IMR-90 (cell line): Measurements from ENCODE around the gene GPR84. TPM values are rescaled to one million over a fixed set of nuclear protein-coding genes. Genes with fewer than 3 reads are reported as not detected.

Experiments
- ATAC-seq: fragments of 200-7000 bp; cut with Tn5 transposase; 2 replicates; pipeline ENCODE4 v1.9.1; 2020; ENCODE audit warnings: low read depth, mild to moderate bottlenecking, moderate library complexity
- BruUV-seq: library from RNA; stranded (reverse); fragments of 400-500 nt; replicated peaks from 2 replicates; lab custom pipeline; 2021; lab: Mats Ljungman, UMichigan
- CTCF ChIA-PET: fragments of 300-600 bp; formaldehyde crosslinking; extraction: SDS; loops from one replicate; lab custom pipeline; 2021; ENCODE audit warnings: antibody characterized with exemption; lab: Yijun Ruan, JAX
- POLR2A ChIA-PET: fragments of 300-600 bp; sonication (Branson Sonifier 250); formaldehyde crosslinking; loops from one replicate; lab custom pipeline; 2022; ENCODE audit warnings: antibody characterized with exemption; ENCODE audit not compliant: unreplicated experiment; lab: Charles Lee
- DNase-seq: peaks from one replicate; pipeline ENCODE4 v3.0.0; 2013
- H2AFZ ChIP-seq: replicated peaks from 2 replicates; pipeline ENCODE3; 2013; ENCODE audit warnings: low read length, mild to moderate bottlenecking; ENCODE audit not compliant: poor library complexity
- H2AK5ac ChIP-seq: 2 replicates; pipeline ENCODE4 v1.6.1; 2013; ENCODE audit warnings: low read depth, low read length, inconsistent platforms
- H2AK9ac ChIP-seq: replicated peaks from 2 replicates; pipeline ENCODE3; 2013; ENCODE audit warnings: mild to moderate bottlenecking, low read depth, low read length, moderate library complexity; ENCODE audit not compliant: poor library complexity
- H2BK120ac ChIP-seq: 2 replicates; pipeline ENCODE4 v1.6.1; 2013; ENCODE audit warnings: low read depth, low read length, inconsistent platforms
- H2BK15ac ChIP-seq: 3 replicates; pipeline ENCODE4 v1.6.1; 2013; ENCODE audit warnings: low read depth, low read length, inconsistent platforms
- H2BK20ac ChIP-seq: 2 replicates; pipeline ENCODE4 v1.6.1; 2013; ENCODE audit warnings: low read depth, mild to moderate bottlenecking, inconsistent platforms, low read length, moderate library complexity
- H2BK5ac ChIP-seq: 2 replicates; pipeline ENCODE4 v1.6.1; 2013; ENCODE audit warnings: mild to moderate bottlenecking, low read depth, low read length, inconsistent platforms; ENCODE audit not compliant: poor library complexity, severe bottlenecking
- H3K14ac ChIP-seq: replicated peaks from 2 replicates; pipeline ENCODE4 v1.6.1; 2013; ENCODE audit warnings: low read depth, low read length, inconsistent platforms
- H3K18ac ChIP-seq: 2 replicates; pipeline ENCODE4 v1.6.1; 2013; ENCODE audit warnings: low read depth, low read length, control low read depth
- H3K23ac ChIP-seq: 2 replicates; pipeline ENCODE4 v1.6.1; 2013; ENCODE audit warnings: low read depth, low read length, inconsistent platforms
- H3K27ac ChIP-seq: 2 replicates; pipeline ENCODE4 v1.5.1; 2013; ENCODE audit warnings: mild to moderate bottlenecking, control low read depth, low read length; ENCODE audit not compliant: insufficient read depth
- H3K27me3 ChIP-seq: 2 replicates; pipeline ENCODE4 v1.6.1; 2013; ENCODE audit warnings: low read length; ENCODE audit not compliant: control insufficient read depth, insufficient read depth
- H3K36me3 ChIP-seq: 2 replicates; pipeline ENCODE4 v1.6.1; 2013; ENCODE audit warnings: low read length, mixed read lengths; ENCODE audit not compliant: control insufficient read depth, insufficient read depth
- H3K4ac ChIP-seq: 2 replicates; pipeline ENCODE4 v1.6.1; 2013; ENCODE audit warnings: low read depth, low read length, inconsistent platforms
- H3K4me1 ChIP-seq: 2 replicates; pipeline ENCODE4 v1.6.1; 2013; ENCODE audit warnings: low read length, mixed read lengths; ENCODE audit not compliant: control insufficient read depth, insufficient read depth
- H3K4me2 ChIP-seq: 2 replicates; pipeline ENCODE4 v1.6.1; 2013; ENCODE audit warnings: low read depth, mild to moderate bottlenecking, control low read depth, low read length, moderate library complexity
- H3K4me3 ChIP-seq: 2 replicates; pipeline ENCODE4 v1.5.1; 2013; ENCODE audit warnings: low read depth, mild to moderate bottlenecking, control low read depth, low read length, moderate library complexity; ENCODE audit not compliant: insufficient read depth
- H3K56ac ChIP-seq: 2 replicates; pipeline ENCODE4 v1.6.1; 2013; ENCODE audit warnings: low read length, inconsistent platforms; ENCODE audit not compliant: insufficient read depth; ENCODE audit errors: extremely low read depth
- H3K79me1 ChIP-seq, 2 experiments: 2 replicates each; pipeline ENCODE4 v1.6.1; 2013; ENCODE audit warnings: low read length in 2 of 2, inconsistent platforms in 1 of 2, low read depth in 1 of 2
- H3K9ac ChIP-seq: 2 replicates; pipeline ENCODE4 v1.6.1; 2013; ENCODE audit warnings: low read depth, low read length, control low read depth
- H3K9me1 ChIP-seq: 2 replicates; pipeline ENCODE4 v1.6.1; 2013; ENCODE audit warnings: low read length, inconsistent platforms; ENCODE audit not compliant: insufficient read depth
- H3K9me3 ChIP-seq: 2 replicates; pipeline ENCODE4 v1.6.1; 2013; ENCODE audit warnings: low read length; ENCODE audit not compliant: control insufficient read depth, insufficient read depth
- H4K20me1 ChIP-seq: 2 replicates; pipeline ENCODE4 v1.6.1; 2013; ENCODE audit warnings: low read length, inconsistent platforms; ENCODE audit not compliant: insufficient read depth
- H4K5ac ChIP-seq: 2 replicates; pipeline ENCODE4 v1.6.1; 2013; ENCODE audit warnings: mild to moderate bottlenecking, low read depth, low read length, control low read depth
- H4K8ac ChIP-seq, 2 experiments: 2 replicates each; pipeline ENCODE4 v1.6.1; 2013; ENCODE audit warnings: low read depth in 2 of 2, low read length in 2 of 2, control low read depth in 1 of 2, inconsistent platforms in 1 of 2
- H4K91ac ChIP-seq: 2 replicates; pipeline ENCODE4 v1.6.1; 2013; ENCODE audit warnings: low read depth, low read length, inconsistent platforms; ENCODE audit not compliant: insufficient read depth
- BHLHE40 ChIP-seq: fragments of 150-350 bp; IDR thresholded peaks from 2 replicates; pipeline ENCODE4 v1.6.1; 2016; ENCODE audit warnings: mild to moderate bottlenecking, low read depth, low read length
- CEBPB ChIP-seq: IDR thresholded peaks from 2 replicates; pipeline ENCODE4 v1.6.1; 2012; ENCODE audit warnings: low read depth, low read length, improper control_type of control experiment
- CHD1 ChIP-seq: IDR thresholded peaks from 2 replicates; pipeline ENCODE4 v1.6.1; 2012; ENCODE audit warnings: low read depth, low read length, improper control_type of control experiment
- MAZ ChIP-seq: IDR thresholded peaks from 2 replicates; pipeline ENCODE4 v1.6.1; 2012; ENCODE audit warnings: low read depth, mild to moderate bottlenecking, low read length, improper control_type of control experiment, moderate library complexity, borderline replicate concordance
- MXI1 ChIP-seq: IDR thresholded peaks from 2 replicates; pipeline ENCODE4 v1.6.1; 2012; ENCODE audit warnings: low read depth, mild to moderate bottlenecking, low read length, moderate library complexity, borderline replicate concordance
- RAD21 ChIP-seq: IDR thresholded peaks from 2 replicates; pipeline ENCODE4 v1.6.1; 2012; ENCODE audit warnings: low read length, improper control_type of control experiment
- RFX5 ChIP-seq: IDR thresholded peaks from 2 replicates; pipeline ENCODE4 v1.8.0; 2012; ENCODE audit warnings: low read depth, mild to moderate bottlenecking, low read length, moderate library complexity
- SMC3 ChIP-seq: fragments of 150-350 bp; IDR thresholded peaks from 2 replicates; pipeline ENCODE4 v1.6.1; 2016; ENCODE audit warnings: low read depth, mild to moderate bottlenecking, antibody characterized with exemption, low read length, moderate library complexity
- WGBS, 2 experiments: methylation state at CpG; one replicate each; pipeline versions ENCODE4 v1.1.5 to v1.1.7; 2013; ENCODE audit warnings: missing lambda C conversion rate in 2 of 2; ENCODE audit not compliant: insufficient read length in 1 of 2; ENCODE audit errors: extremely low coverage in 2 of 2; 5-methylcytosine and 5-hydroxymethylcytosine counted together
- dilution Hi-C: fragments of 300-500 bp; cut with HindIII; formaldehyde crosslinking; loops from one replicate; pipeline ENCODE4 v1.14.3; 2018; ENCODE audit warnings: low sequenced_read_pairs; ENCODE audit not compliant: unreplicated experiment
- in situ Hi-C: fragments of 300-500 bp; cut with MboI; formaldehyde crosslinking; loops from 3 replicates; pipeline ENCODE4 v1.14.3; 2019; ENCODE audit warnings: low sequenced_read_pairs, inconsistent platforms, mixed read lengths
- intact Hi-C: fragments of 100-400 bp; cut with micrococcal nuclease; formaldehyde crosslinking; loops from 2 replicates; pipeline ENCODE4 v1.10.0; 2022
- polyA plus RNA-seq, 3 experiments: library from polyadenylated mRNA; depleted of rRNA; stranded (reverse); fragments of >200 nt; gene quantifications; 2 replicates each; pipeline ENCODE4 v1.2.3, GENCODE V29; 2012; ENCODE audit warnings: low replicate concordance in 1 of 3
- total RNA-seq: library from RNA; depleted of rRNA; stranded (reverse); fragments of >200 nt; gene quantifications from 2 replicates; pipeline ENCODE4 v1.2.3, GENCODE V29; 2012
- TF ChIP-seq, protein P1 (sequence below): conservative IDR thresholded peaks from 2 replicates; pipeline ENCODE4 v1.5.1; 2012; ENCODE audit warnings: mild to moderate bottlenecking, low read depth, low read length, improper control_type of control experiment
- TF ChIP-seq, protein P2 (sequence below): fragments of 150-350 bp; IDR thresholded peaks from 2 replicates; pipeline ENCODE4 v1.6.1; 2017; ENCODE audit warnings: mild to moderate bottlenecking, antibody characterized with exemption, low read length, low read depth

Gene GPR84
- total and polyA plus RNA-seq, 2 of the 4 experiments (the other 2 are of a cell fraction): not detected

DNA sequence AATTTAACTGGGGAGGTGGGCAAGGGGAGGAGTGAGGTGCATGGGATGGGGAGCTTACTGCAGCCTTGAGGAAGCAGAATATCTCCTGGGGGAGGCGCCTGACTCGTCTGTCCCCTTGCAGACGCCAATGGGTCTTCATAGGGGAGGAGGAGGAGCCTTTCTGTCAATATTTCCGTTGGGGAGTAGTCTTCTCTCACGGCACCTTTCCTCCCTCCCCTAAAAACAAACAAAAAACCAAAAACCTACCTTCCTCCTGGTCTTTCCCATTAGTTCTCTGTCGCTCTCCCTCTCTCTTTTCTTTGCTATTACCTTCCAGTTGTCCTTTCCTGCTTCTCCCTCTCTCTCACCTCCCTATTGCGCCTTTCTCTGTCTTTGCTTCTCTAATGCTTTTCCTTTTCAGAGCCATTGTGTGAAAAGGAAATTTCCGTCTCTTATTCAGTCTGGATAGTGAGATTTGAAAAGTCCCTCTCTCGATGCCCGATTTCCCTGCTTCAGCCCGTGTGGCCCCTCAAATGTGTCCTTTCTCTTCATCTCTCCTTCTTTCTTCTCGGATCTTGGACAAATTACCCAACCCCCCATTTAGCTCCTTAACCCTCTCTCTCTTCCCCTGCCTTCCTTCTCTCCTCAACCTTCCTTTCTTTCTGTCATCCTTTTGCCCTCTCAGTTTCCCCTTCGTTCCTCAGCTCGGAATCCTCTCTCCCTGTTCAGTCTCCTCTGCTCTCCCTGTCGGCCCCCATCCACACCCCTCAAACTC is 5.9 kb downstream of the GPR84 start (continued):
- TF ChIP-seq RFX5: no peak
- no peak for TF ChIP-seq MAZ

GRCh38 chr12:54357506-54358190 is 6.6 kb downstream of the GPR84 start:
- Histone ChIP-seq H3K9me3 (no peaks in the 10 kb centered on the region), H2AFZ (peak overlapping the region; percentile 74), H3K18ac (no peak overlapping the region), H4K91ac (peak overlapping the region; percentile 27; the same call in 1 of the 2 replicates), H2BK120ac (peak overlapping the region; percentile 11), H3K23ac (peak overlapping the region; percentile 82), H2AK5ac (peak overlapping the region; percentile 96; the same call in 1 of the 2 replicates), H3K56ac (no peak overlapping the region), H3K36me3 (no peaks in the 10 kb centered on the region), H3K4me3 (no peak overlapping the region), H4K20me1 (no peaks in the 10 kb centered on the region), H3K9me1 (peaks cover 20% of the 10 kb centered on the region; the same call in 1 of the 2 replicates), H3K27me3 (no peaks in the 10 kb centered on the region), H4K5ac (no peak overlapping the region), H2BK5ac (no peak overlapping the region), H3K14ac (peak overlapping the region; percentile 24; the same call in 1 of the 2 replicates), H3K79me1 (peaks cover 0 to 24% of the 10 kb centered on the region in 2 experiments; a peak in 2 of 4 replicates), H2BK20ac (0 out of 2 replicates have a peak overlapping the region, but pooled peaks have one; percentile 18), H2BK15ac (no peak overlapping the region), H3K4me1 (peaks cover 26% of the 10 kb centered on the region), H3K9ac (no peak overlapping the region), H4K8ac (peak overlapping the region; percentile 90 to 95; a peak in 2 of 4 replicates), H3K4ac (peak overlapping the region; percentile 99; the same call in 1 of the 2 replicates), H3K4me2 (peak overlapping the region; percentile 89), H3K27ac (no peak overlapping the region), H2AK9ac (peak overlapping the region; percentile 2)
- ChIA-PET CTCF (interaction anchor here (0.6 to 1.2 kb wide), 2 partner anchors 13 to 82 kb away, joined by 3 read pairs; no protein-coding TSS in a partner anchor), POLR2A (no interaction called here)
- DNase-seq: no peak
- BruUV-seq: no TSS peak
- intact Hi-C loops (loop anchor here (2.0 kb wide), 1 partner anchor 19 kb away; no protein-coding TSS in a partner anchor), in situ Hi-C loops (no loop called here), dilution Hi-C loops (no loop called here)
- no peak for ATAC-seq
- 80% methylated on average over 1 of the region's 2 CpGs; no CpG with 5 or more reads in 1 of the 2 experiments for WGBS, 2 experiments
- TF ChIP-seq, protein P1, sequence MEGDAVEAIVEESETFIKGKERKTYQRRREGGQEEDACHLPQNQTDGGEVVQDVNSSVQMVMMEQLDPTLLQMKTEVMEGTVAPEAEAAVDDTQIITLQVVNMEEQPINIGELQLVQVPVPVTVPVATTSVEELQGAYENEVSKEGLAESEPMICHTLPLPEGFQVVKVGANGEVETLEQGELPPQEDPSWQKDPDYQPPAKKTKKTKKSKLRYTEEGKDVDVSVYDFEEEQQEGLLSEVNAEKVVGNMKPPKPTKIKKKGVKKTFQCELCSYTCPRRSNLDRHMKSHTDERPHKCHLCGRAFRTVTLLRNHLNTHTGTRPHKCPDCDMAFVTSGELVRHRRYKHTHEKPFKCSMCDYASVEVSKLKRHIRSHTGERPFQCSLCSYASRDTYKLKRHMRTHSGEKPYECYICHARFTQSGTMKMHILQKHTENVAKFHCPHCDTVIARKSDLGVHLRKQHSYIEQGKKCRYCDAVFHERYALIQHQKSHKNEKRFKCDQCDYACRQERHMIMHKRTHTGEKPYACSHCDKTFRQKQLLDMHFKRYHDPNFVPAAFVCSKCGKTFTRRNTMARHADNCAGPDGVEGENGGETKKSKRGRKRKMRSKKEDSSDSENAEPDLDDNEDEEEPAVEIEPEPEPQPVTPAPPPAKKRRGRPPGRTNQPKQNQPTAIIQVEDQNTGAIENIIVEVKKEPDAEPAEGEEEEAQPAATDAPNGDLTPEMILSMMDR: no peak
- TF ChIP-seq SMC3 (no peak), CEBPB (no peak), BHLHE40 (no peak), RAD21 (no peak), MXI1 (no peak), CHD1 (no peak)
- TF ChIP-seq, protein P2, sequence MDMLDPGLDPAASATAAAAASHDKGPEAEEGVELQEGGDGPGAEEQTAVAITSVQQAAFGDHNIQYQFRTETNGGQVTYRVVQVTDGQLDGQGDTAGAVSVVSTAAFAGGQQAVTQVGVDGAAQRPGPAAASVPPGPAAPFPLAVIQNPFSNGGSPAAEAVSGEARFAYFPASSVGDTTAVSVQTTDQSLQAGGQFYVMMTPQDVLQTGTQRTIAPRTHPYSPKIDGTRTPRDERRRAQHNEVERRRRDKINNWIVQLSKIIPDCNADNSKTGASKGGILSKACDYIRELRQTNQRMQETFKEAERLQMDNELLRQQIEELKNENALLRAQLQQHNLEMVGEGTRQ: no peak
